Aortic smooth muscle cell (primary cell): ENCODE data around the gene NOS3. TPM values are rescaled to one million over a fixed set of nuclear protein-coding genes. Genes with fewer than 3 reads are reported as not detected.

Experiments used
- total RNA-seq: library from RNA; depleted of rRNA; stranded (reverse); fragments of >200 nt; gene quantifications from 2 replicates; pipeline ENCODE4 v1.2.3, GENCODE V29; 2014

Gene NOS3
- total RNA-seq, result 1.7 and 3.7 TPM in 2 replicates

GRCh38 chr7:150990416-150991186 lies at the start of gene NOS3:
Gene NOS3, plus strand, starts transcription at chr7:150991017. Its CDS starts 2,787 bp downstream, at chr7:150993804.

GRCh38 chr7:150978126-150978789 lies 12.6 kb upstream of the NOS3 start, which contains the start of gene KCNH2:
Gene KCNH2, minus strand, starts transcription at chr7:150978321. Its CDS starts 408 bp downstream, at chr7:150977913.

GRCh38 chr7:151024435-151025056 lies 33.7 kb downstream of the NOS3 start, which contains the start of gene ATG9B:
Gene ATG9B, minus strand, starts transcription at chr7:151024494. Its CDS starts 71 bp downstream, at chr7:151024423.

GRCh38 chr7:151028131-151028947 lies 37.5 kb downstream of the NOS3 start, which contains the start of gene ABCB8:
Gene ABCB8, plus strand, starts transcription at chr7:151028450. Its CDS starts 66 bp downstream, at chr7:151028516.

GRCh38 chr7:151047976-151048815 lies 57.4 kb downstream of the NOS3 start, which contains the start of gene ASIC3:
Gene ASIC3, plus strand, starts transcription at chr7:151048531. Its CDS starts 355 bp downstream, at chr7:151048886.

GRCh38 chr7:151057506-151057988 lies 66.7 kb downstream of the NOS3 start, which contains the start of gene CDK5:
Gene CDK5, minus strand, starts transcription at chr7:151057897. Its CDS starts 49 bp downstream, at chr7:151057848.

GRCh38 chr7:151059367-151060112 lies 68.7 kb downstream of the NOS3 start, which contains the start of gene SLC4A2:
Gene SLC4A2, plus strand, starts transcription at chr7:151059589. Its CDS starts 2,399 bp downstream, at chr7:151061988.

Other genes with a start within 250 kb of the NOS3 start
- gene TMEM176B, start 190.7 kb upstream of the NOS3 start, total RNA-seq, result 0.13 TPM in 1 of 2 replicates, not detected in the other
- not detected in 2 replicates for gene TMEM176A, start 190.2 kb upstream of the NOS3 start, total RNA-seq
- not detected in 2 replicates for gene AOC1, start 138.5 kb upstream of the NOS3 start, total RNA-seq
- gene KCNH2, start 12.7 kb upstream of the NOS3 start, total RNA-seq, result under 0.01 TPM in 1 of 2 replicates, not detected in the other
- 0.06 TPM in 1 of 2 replicates, not detected in the other for gene ATG9B, start 33.5 kb downstream of the NOS3 start, total RNA-seq
- 19.0 and 25.9 TPM in 2 replicates for gene ABCB8, start 37.4 kb downstream of the NOS3 start, total RNA-seq
- gene ASIC3, start 57.5 kb downstream of the NOS3 start, total RNA-seq, result 0.06 TPM in 1 of 2 replicates, not detected in the other
- 28.7 and 30.8 TPM in 2 replicates for gene CDK5, start 66.9 kb downstream of the NOS3 start, total RNA-seq
- 80.1 and 104 TPM in 2 replicates for gene SLC4A2, start 68.6 kb downstream of the NOS3 start, total RNA-seq
- gene FASTK, start 89.8 kb downstream of the NOS3 start, total RNA-seq, result 72.1 and 82.5 TPM in 2 replicates
- 15.5 and 16.5 TPM in 2 replicates for gene TMUB1, start 92.5 kb downstream of the NOS3 start, total RNA-seq
- gene AGAP3, start 95.5 kb downstream of the NOS3 start, total RNA-seq, result 22.0 and 31.8 TPM in 2 replicates
- gene GBX1, start 176.7 kb downstream of the NOS3 start, total RNA-seq, result not detected in 2 replicates
- gene ASB10, start 196.2 kb downstream of the NOS3 start, total RNA-seq, result not detected in 2 replicates
- gene H2BK1, start 219.5 kb downstream of the NOS3 start, total RNA-seq, result not detected in 2 replicates
- 41.2 and 62.4 TPM in 2 replicates for gene ABCF2, start 236.2 kb downstream of the NOS3 start, total RNA-seq
- 73.6 and 82.2 TPM in 2 replicates for gene CHPF2, start 241.5 kb downstream of the NOS3 start, total RNA-seq